ENCODE measurements around the gene PKM. TPM values are rescaled to one million over a fixed set of nuclear protein-coding genes. Genes with fewer than 3 reads are reported as not detected.
A peak's percentile ranks its signal among the peaks of the same experiment; 100 is the strongest.
"Not testable (repeated sequence)": the region's sequence is repeated elsewhere in the genome, so short reads cannot be mapped to it uniquely, and the experiment has no call there.

PKM gene
- polyA plus RNA-seq = 100 to 1,000 TPM; 181 to 233 (median 224) TPM

DNA sequence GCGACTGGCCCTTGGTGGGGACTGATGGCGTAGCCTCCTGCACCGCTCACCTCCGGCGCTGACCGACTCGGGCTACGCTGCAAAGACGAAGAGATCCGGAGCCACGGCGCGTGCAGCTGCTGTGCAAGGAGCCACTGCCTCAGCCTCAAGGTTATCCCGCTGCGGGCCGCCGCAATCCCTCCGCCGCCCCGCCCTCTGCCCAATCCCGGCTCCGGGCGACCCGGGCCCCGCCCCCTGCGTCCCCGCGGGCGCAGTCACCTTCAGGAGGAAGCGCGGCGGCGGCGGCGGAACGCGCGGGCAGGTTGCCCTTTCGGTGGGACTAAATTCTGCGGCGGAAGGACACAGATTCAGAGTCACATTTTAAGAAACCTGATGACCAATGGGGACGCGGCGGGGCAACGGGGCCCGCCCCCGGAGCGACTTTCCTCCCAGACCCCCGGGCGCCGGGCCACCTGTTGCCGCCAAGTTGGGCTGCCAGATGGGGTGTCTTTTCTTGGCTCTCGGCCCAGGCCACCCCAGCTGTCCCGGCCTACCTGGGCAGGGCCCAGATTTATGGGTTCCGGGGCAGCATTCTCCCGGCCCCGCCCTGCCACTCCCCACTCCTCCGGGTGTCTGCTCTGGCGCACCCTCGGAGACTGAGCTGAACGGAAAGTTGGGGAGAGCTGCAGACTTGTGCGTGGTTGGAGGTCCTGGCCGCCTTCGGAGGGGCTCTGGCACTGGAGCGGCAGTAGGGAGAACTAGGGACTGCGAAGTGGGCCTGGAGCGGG lies at the start of gene PKM:
Gene PKM (minus strand): TSS at position 125 of the 767 bp plus-strand sequence. CDS start 12,093 bp downstream, outside the sequence.
- peaks cover 4 to 25% (median 14%) of the 10 kb centered on the region in 3 donors for H3K27me3 Mint-ChIP-seq (ENCODE audit: low read depth in 3 of 3)
- H3K36me3 Mint-ChIP-seq = no peaks in the 10 kb centered on the region
- peak within 1 kb of the TSS; percentile 97 to 99 (median 99) for H3K4me3 Mint-ChIP-seq
- H3K4me1 Mint-ChIP-seq = peaks cover 44 to 54% of the 10 kb centered on the region in 2 donors
- H3K27ac Mint-ChIP-seq = peak within 1 kb of the TSS; percentile 87 to 97 (median 92)
- DNase-seq = peak; percentile 84 to 87 (median 85)
- H3K9me3 Mint-ChIP-seq = no peaks in the 10 kb centered on the region

DNA sequence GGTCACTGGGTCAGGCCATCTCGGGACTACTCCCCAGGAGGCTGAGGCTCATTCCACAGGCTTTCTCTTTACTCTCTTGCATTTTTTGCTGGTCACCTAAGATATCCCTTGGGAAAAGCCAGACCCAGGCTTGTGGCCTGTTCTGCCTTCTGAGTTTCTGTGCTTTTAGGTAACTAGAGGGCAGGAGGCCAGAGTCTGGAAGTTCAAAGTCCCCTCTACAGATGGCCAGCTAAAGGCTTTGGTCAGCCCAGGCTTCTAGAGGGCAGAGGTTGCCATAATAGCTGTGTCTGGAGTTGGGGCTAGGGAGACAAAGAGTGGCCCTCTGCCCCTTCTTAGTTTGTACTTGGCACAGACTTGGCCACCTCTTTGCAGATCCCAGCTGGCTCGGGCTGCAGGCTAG lies 49.8 kb upstream of the PKM start:
- H3K4me3 Mint-ChIP-seq = no peak overlapping the region
- H3K27ac Mint-ChIP-seq = no peak overlapping the region
- no peaks in the 10 kb centered on the region for H3K36me3 Mint-ChIP-seq
- H3K9me3 Mint-ChIP-seq = no peaks in the 10 kb centered on the region
- peaks cover 0 to 2% (median 0%) of the 10 kb centered on the region in 3 donors for H3K27me3 Mint-ChIP-seq (ENCODE audit: low read depth in 3 of 3)
- no peak for DNase-seq
- H3K4me1 Mint-ChIP-seq = no peaks in the 10 kb centered on the region

DNA sequence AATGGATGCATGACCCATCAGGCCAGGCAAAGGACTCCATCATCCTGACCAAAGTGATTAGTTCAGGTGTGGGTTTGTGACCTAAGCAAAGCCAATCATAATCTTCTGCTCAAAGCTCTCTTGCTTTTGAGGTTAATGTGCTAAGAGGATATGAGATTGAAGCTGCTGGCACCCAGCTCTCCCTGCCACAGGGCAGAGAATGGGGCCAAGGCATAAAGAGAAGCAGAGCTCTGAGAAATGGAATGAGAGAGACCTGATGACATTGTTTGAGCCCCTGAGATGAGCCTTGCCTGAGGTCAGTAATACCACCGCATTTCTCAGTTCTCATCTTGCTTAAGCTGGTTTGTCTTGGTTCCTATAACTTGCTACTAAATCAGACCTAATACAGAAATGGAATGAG lies 47.7 kb upstream of the PKM start:
- H3K27me3 Mint-ChIP-seq (ENCODE audit: low read depth in 3 of 3) = peaks cover 0 to 3% (median 2%) of the 10 kb centered on the region in 3 donors
- H3K4me3 Mint-ChIP-seq = no peak overlapping the region
- H3K27ac Mint-ChIP-seq = no peak overlapping the region
- H3K4me1 Mint-ChIP-seq = peaks cover 5 to 6% of the 10 kb centered on the region in 2 donors
- H3K36me3 Mint-ChIP-seq = no peaks in the 10 kb centered on the region
- DNase-seq = no peak
- H3K9me3 Mint-ChIP-seq = no peaks in the 10 kb centered on the region

DNA sequence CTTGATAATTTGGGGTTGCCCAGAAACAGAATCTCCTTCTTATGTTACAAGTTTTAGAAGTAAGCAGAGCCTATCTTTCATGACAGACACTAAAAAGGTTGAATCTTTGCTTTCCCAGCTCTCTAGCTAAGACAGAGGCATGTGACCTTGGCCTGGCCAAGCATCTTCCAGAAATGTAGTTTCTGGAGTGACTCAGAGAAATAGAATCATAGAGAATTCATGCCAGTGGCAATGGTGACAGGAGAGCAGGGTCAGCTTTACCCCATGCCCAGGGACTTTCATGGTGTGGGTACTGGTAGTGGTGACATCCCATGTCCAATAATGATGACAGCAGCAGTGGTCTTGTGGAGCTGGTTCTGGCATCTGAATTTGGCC lies 45.3 kb upstream of the PKM start:
- no peak overlapping the region for H3K4me3 Mint-ChIP-seq
- peaks cover 22 to 25% of the 10 kb centered on the region in 2 donors for H3K4me1 Mint-ChIP-seq
- H3K9me3 Mint-ChIP-seq = no peaks in the 10 kb centered on the region
- H3K27me3 Mint-ChIP-seq (ENCODE audit: low read depth in 3 of 3) = peaks cover 5% of the 10 kb centered on the region in 3 donors
- H3K27ac Mint-ChIP-seq = no peak overlapping the region
- DNase-seq = no peak
- H3K36me3 Mint-ChIP-seq = no peaks in the 10 kb centered on the region

DNA sequence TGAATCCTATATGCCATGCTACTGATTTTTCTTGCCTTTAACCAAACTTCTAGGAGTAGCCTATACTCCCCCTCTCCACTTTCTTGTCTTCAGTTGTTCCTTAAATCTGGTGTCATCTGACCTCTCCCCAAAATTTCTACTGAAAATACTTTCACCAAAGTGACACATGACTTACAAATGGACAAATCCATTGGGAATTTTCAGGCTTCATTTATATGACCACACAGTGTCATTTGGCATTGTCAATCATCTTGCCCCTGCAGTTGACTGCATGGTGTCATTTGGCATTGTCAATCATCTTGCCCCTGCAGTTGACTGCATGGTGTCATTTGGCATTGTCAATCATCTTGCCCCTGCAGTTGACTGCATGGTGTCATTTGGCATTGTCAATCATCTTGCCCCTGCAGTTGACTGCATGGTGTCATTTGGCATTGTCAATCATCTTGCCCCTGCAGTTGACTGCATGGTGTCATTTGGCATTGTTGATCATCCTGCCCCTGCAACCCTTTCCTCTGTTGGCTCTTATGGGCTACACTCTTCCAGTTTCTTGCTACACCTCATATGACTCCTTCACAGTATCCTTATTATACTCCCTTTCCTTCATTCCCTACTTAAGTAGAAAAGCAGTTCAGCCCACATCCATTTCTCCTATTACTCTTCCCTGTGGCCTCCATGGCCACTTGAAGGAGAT lies 44.8 kb upstream of the PKM start:
- not testable (repeated sequence) for DNase-seq; H3K9me3 Mint-ChIP-seq; H3K27ac Mint-ChIP-seq; H3K27me3 Mint-ChIP-seq (ENCODE audit: low read depth in 3 of 3); H3K4me3 Mint-ChIP-seq; H3K36me3 Mint-ChIP-seq
- peaks cover 28 to 30% of the 10 kb centered on the region in 2 donors for H3K4me1 Mint-ChIP-seq

DNA sequence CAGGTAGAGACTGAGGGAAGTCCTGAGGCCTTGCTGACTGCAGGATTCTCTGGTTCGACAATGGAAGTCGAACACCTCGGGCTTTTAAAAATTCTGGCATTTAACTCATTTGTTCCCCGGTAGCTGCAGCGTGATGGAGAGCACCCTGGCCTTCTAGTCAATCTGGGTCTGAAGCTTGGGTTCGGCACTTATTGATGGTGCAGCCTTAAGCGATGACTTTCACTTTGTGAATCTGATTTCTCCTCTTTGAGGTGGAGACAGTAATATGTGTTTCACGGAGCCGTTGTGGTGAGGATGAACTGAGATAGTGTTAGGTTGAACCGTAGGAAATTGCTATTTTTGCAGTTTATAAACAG lies 42.0 kb upstream of the PKM start:
- Mint-ChIP-seq H3K36me3 (peaks cover 0 to 6% (median 4%) of the 10 kb centered on the region in 3 donors), H3K27ac (peak overlapping the region; percentile 88 to 95 (median 94)), H3K4me3 (peak overlapping the region; percentile 87 to 91 (median 90)), H3K27me3 (ENCODE audit: low read depth in 3 of 3) (peaks cover 3 to 8% (median 5%) of the 10 kb centered on the region in 3 donors), H3K4me1 (peaks cover 33 to 47% of the 10 kb centered on the region in 2 donors), H3K9me3 (no peaks in the 10 kb centered on the region)
- no peak for DNase-seq

DNA sequence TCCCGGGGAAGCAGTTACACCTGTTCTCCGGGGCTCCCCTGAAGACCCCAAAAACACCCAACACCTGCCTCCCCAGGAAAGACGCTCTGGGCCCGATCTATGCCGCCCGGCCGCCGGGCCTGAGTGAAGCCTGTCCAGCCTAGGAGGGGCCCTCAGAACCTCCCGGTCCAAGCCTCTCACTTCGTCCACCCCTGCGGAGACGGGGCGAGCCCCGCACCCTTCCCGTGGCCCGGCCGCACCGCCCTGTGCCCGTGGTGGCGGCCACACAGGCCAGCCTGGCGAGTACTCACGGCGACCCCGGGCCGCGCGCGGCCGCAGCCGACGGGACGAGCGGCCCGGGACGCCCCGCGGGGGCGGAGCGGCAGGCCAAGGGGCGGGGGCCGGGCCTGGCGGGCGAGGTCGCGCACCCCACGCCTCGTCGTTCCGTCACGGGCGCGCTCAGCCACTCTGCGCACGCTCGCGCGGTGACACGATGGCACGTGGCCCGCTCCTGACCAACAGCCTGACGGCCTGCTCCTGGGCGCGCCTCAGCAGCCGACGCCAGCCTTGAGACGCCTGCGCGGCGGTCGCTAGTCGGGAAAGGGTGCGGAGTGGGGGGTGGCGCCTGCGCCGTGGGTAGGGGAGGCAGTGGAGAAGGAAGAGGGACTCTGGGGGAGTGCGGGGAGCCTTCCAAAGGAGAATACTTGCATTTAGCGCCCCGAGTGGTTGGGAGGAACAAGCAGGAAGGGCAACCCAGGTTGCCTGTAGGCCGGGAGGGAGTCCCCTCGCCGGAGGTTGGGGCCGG lies 41.4 kb upstream of the PKM start, which contains the start of gene PARP6:
Gene PARP6 (minus strand): TSS at position 342 of the 784 bp plus-strand sequence. CDS start 5,077 bp downstream, outside the sequence.
- Mint-ChIP-seq H3K36me3 (peaks cover 0 to 7% (median 4%) of the 10 kb centered on the region in 3 donors), H3K27me3 (ENCODE audit: low read depth in 3 of 3) (peaks cover 3 to 8% (median 5%) of the 10 kb centered on the region in 3 donors), H3K4me3 (peak within 1 kb of the TSS; percentile 89 to 91 (median 90)), H3K9me3 (no peaks in the 10 kb centered on the region), H3K27ac (peak within 1 kb of the TSS; percentile 89 to 95 (median 94)), H3K4me1 (peaks cover 33 to 47% of the 10 kb centered on the region in 2 donors)
- peak; percentile 99 for DNase-seq

DNA sequence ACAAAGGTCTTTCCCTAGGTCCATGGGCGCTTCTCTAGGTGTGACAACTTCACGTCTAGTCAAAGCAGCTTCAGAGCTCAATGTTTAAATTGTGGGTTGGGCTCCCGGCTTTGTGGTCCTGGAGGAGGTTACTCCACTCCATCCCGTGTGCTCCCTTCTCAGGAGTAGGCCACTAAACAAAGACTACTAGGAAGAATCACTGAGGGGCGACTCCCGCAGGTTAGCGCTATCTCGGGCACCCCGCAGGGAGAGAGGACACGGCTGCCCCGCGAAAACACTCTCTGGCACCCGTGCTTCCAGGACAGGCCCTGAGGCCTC lies 40.9 kb upstream of the PKM start:
- Mint-ChIP-seq H3K4me3 (peak overlapping the region; percentile 87 to 90 (median 89)), H3K9me3 (no peaks in the 10 kb centered on the region), H3K27me3 (ENCODE audit: low read depth in 3 of 3) (peaks cover 3 to 8% (median 5%) of the 10 kb centered on the region in 3 donors), H3K4me1 (peaks cover 33 to 47% of the 10 kb centered on the region in 2 donors), H3K36me3 (peaks cover 0 to 13% (median 4%) of the 10 kb centered on the region in 3 donors), H3K27ac (peak overlapping the region; percentile 77 to 93 (median 90))
- no peak for DNase-seq

DNA sequence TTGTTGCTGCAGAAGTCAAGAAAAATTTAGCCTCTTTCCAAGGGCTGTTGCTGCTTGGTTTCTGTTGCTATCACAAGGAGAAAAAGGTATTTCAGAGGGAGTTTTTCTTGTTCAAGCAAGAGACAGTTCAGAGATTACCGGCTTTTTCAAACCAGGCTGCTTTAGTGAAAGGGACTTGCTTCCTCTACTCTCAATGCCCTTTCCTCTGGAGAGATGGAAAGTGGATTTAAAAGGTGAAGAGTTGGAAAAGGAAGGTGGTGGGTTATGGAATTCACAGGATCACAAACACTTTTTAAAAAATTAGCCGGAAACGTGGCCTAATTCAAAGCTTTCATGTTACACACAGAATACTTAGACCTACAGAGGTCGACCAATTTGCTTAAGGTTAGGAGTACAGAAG lies 40.2 kb upstream of the PKM start:
- Mint-ChIP-seq H3K4me1 (peaks cover 33 to 47% of the 10 kb centered on the region in 2 donors), H3K9me3 (no peaks in the 10 kb centered on the region), H3K36me3 (peaks cover under 1 to 19% (median 4%) of the 10 kb centered on the region in 3 donors), H3K27ac (peak overlapping the region; percentile 77 to 93 (median 90)), H3K4me3 (peak overlapping the region; percentile 87 to 90 (median 89)), H3K27me3 (ENCODE audit: low read depth in 3 of 3) (peaks cover 3 to 8% (median 5%) of the 10 kb centered on the region in 3 donors)
- no peak for DNase-seq

DNA sequence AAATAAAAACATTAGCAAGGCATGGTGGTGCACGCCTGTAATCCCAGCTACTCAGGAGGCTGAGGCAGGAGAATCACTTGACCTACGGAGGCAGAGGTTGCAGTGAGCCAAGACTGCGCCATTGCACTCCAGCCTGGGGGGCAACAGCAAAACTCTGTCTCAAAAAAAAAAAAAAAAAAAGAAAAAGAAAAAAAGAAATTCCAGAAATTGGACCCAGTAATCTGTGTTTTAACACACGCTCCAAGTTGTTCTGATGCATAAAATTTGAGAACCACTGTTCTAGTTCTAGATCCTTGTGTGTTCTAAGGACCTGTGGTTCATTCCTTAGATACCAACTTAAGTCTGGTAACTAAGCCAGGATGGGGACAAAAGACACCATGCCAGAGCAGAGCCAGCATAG lies 38.7 kb upstream of the PKM start:
- peaks cover 33 to 47% of the 10 kb centered on the region in 2 donors for H3K4me1 Mint-ChIP-seq
- DNase-seq = no peak
- peaks cover 3 to 8% (median 5%) of the 10 kb centered on the region in 3 donors for H3K27me3 Mint-ChIP-seq (ENCODE audit: low read depth in 3 of 3)
- H3K36me3 Mint-ChIP-seq = peaks cover 13 to 34% (median 15%) of the 10 kb centered on the region in 3 donors
- no peak overlapping the region for H3K4me3 Mint-ChIP-seq
- H3K27ac Mint-ChIP-seq = peak overlapping the region in 1 of 6 donors; percentile 9
- no peaks in the 10 kb centered on the region for H3K9me3 Mint-ChIP-seq

DNA sequence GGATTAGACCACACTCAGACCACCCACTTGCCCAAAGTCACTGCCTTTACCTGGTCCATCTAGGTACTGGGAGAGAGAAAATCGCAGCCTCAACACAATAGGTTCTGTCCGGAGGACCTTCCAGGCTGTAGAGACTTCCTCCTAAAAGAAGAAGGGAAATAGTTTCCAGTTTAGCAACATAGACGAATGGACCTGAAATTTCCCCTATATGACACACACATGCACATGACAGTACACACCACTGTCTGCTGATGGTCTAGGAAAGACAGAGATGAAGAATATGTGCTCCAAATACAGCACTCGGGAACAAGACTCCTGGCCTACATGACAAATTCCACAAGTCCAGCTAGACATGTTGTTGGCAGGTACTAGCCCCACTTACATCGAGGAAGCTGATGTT lies 34.0 kb upstream of the PKM start:
- no peak for DNase-seq
- peaks cover 0 to 9% of the 10 kb centered on the region in 2 donors for H3K4me1 Mint-ChIP-seq
- H3K36me3 Mint-ChIP-seq = peaks cover 47 to 73% (median 48%) of the 10 kb centered on the region in 3 donors
- no peak overlapping the region for H3K27ac Mint-ChIP-seq
- no peak overlapping the region for H3K4me3 Mint-ChIP-seq
- no peaks in the 10 kb centered on the region for H3K27me3 Mint-ChIP-seq (ENCODE audit: low read depth in 3 of 3)
- H3K9me3 Mint-ChIP-seq = no peaks in the 10 kb centered on the region

DNA sequence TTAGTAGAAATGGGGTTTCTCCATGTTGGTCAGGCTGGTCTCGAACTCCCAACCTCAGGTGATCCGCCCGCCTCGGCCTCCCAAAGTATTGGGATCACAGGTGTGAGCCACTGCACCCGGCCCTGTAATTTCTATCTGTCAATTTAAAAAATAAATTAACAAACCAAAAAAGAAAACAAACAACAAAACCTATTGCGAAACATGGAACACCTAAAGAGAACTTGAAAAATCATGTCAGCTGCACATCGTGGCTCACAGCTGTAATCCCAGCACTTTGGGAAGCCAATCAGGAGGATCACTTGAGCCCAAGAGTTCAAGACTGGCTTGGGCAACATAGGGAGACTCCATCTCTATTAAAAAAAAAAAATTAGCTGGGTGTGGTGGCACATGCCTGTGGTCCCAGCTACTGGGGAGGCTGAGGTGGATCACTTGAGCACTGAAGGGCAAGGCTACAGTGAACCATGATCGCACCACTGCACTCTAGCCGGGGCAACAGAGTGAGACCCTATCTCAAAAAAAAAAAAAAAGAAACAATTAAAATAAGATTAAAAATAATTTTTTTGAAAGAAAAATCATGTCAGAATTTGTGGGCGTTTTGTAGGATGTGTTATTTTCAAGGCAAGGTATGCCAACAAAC lies 21.8 kb upstream of the PKM start:
- no peak for DNase-seq
- no peak overlapping the region for H3K27ac Mint-ChIP-seq
- H3K4me3 Mint-ChIP-seq = no peak overlapping the region
- no peaks in the 10 kb centered on the region for H3K9me3 Mint-ChIP-seq
- H3K4me1 Mint-ChIP-seq = no peaks in the 10 kb centered on the region
- peaks cover 41 to 69% (median 55%) of the 10 kb centered on the region in 3 donors for H3K36me3 Mint-ChIP-seq
- no peaks in the 10 kb centered on the region for H3K27me3 Mint-ChIP-seq (ENCODE audit: low read depth in 3 of 3)

DNA sequence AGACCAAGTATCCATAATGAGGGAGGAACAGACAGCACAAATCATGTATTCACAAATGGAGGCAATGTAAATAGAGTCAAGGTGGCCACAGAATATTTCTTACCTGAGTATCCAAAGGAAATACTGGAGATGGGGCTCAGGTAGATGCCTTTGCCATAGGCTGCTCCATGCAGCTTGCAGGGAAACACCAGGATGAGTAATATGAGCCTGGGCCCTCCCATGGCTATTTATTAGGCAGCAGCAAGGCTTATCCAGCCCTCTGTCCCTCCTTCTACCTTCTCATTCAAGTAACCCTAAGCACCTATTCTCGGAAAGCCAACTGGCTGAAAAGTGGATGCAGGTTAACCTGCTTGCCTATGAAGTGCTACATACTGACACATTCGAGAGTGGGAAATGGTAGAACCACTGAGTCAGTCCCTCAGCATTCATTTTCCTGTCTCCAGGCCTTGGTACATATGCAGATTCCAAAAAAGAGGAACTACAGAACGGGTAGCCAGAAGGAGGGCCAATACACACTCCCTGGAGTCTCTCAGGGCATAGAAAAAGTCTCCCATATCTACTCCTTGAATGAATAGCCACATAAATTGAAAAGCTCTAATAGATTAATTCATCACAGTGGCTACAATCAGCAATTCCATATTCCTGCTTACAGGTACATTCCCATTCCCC lies 18.3 kb upstream of the PKM start:
- Mint-ChIP-seq H3K4me3 (no peak overlapping the region), H3K36me3 (peaks cover 35 to 58% (median 43%) of the 10 kb centered on the region in 3 donors), H3K27ac (no peak overlapping the region), H3K27me3 (ENCODE audit: low read depth in 3 of 3) (no peaks in the 10 kb centered on the region), H3K9me3 (no peaks in the 10 kb centered on the region), H3K4me1 (no peaks in the 10 kb centered on the region)
- DNase-seq = no peak

All from immature natural killer cell (primary cell).